ENCODE results near the gene PAQR5. TPM values are rescaled to one million over a fixed set of nuclear protein-coding genes. Genes with fewer than 3 reads are reported as not detected.
A peak's percentile ranks its signal among the peaks of the same experiment; 100 is the strongest.

Gene PAQR5
- total RNA-seq, 2 donors from 2014 or later, result 36.3 to 71.1 TPM

DNA sequence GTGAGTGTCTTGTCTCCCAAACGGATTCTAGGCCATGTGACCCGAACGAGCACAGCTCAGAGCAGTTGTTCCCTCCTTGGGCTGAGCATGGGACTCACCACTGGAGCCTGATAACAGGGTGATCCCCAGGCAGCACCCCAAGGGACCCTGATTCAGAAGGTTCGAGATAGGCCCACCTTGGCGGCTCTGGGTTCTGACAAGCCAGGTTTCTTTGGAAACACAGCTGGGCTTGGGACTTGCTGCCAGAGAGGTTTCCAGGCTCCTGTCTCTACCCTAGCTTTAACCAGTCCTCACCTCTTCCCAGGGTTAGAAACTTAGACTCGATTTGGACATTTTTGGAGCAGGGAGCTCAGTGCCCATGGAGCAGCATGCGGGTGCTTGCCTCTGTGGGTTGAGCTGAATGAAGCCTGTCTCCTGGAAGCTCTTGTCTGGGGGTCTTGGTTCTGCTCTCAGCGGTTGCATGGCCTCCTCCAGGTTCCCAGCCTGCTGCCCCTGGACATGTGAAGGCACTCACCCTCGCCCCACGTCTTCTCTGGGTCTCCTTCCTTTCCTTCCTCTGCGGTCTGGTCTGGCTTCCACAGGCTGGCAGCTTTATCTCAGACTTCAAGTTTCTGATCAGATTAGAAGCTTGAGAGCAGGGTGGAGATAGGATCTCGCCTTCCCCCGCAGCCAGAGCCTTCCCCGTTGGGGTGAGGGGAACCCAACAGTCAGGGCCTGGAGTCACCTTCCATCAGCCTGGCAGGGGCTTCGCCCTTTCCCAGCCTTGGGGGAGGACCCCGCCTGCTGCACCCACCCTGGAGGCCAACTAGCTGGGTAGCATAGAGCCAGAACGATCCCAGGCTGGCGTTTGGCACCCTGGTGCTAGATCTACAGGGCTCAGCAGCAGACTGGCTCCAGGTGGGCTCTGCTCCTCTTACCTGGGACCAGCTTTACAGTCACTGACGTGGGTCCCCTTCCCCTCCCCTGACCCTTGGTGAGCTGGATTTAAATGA, 21.0 kb downstream of the PAQR5 start:
- intact Hi-C loops (cut with DNase I), result no loop called here
- Histone ChIP-seq H3K4me3 (no peak overlapping the region), H3K9me3 (no peaks in the 10 kb centered on the region), H3K9ac (ENCODE audit: low read depth in 2 of 2, low read length in 2 of 2) (peak overlapping the region; percentile 22 to 43), H3K27ac (no peak overlapping the region), H3K4me1 (peaks cover 8% of the 10 kb centered on the region), H3K27me3 (no peaks in the 10 kb centered on the region), H3K36me3 (no peaks in the 10 kb centered on the region)
- no peak for TF ChIP-seq CTCF (IDR thresholded peaks at IDR 0.05)
- peak; percentile 20 for DNase-seq

DNA sequence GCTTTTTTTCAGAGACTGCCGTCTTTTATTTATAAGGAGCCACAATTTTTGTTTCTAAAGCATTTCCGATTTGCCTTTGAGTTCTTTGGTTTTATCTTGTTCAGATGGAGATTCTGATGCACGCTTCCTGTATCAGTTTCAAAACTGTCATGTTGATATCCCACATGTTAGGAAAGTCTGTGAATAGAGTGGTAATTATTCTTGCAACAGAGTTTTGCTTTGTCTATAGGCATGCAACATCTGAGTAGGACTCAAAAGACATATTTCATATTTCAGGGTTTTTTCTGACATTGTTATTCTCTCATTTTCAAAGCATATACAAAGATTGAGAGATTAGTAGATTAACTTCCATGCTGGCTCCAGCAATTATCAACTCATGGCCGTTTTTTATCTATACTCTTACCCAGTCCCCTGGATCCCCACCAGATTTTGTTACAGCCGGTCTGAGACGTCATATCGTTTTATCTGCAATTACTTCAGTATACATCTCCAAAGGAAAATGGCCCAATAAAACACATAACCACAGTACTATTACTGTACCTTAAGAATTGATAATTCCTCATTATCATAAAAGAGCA, 22.4 kb downstream of the PAQR5 start:
- H3K9me3 ChIP-seq, result no peaks in the 10 kb centered on the region
- DNase-seq, result peak; percentile 63
- no peak for TF ChIP-seq CTCF (IDR thresholded peaks at IDR 0.05)
- H3K36me3 ChIP-seq, result no peaks in the 10 kb centered on the region
- H3K4me1 ChIP-seq, result peaks cover 8% of the 10 kb centered on the region
- no peak overlapping the region for H3K27ac ChIP-seq
- no peaks in the 10 kb centered on the region for H3K27me3 ChIP-seq
- H3K4me3 ChIP-seq, result no peak overlapping the region
- peak overlapping the region in 1 of 2 donors; percentile 36 for H3K9ac ChIP-seq (ENCODE audit: low read depth in 2 of 2, low read length in 2 of 2)
- intact Hi-C loops (cut with DNase I), result no loop called here

- H3K27me3 ChIP-seq, result no peaks in the 10 kb centered on the region
- H3K9ac ChIP-seq (ENCODE audit: low read depth in 2 of 2, low read length in 2 of 2), result no peak overlapping the region
- no peak overlapping the region for H3K27ac ChIP-seq
- no peaks in the 10 kb centered on the region for H3K9me3 ChIP-seq
- H3K4me1 ChIP-seq, result peaks cover 8% of the 10 kb centered on the region
- no peak for DNase-seq
- intact Hi-C loops (cut with DNase I), result no loop called here
- TF ChIP-seq CTCF (IDR thresholded peaks at IDR 0.05), result no peak
- H3K4me3 ChIP-seq, result no peak overlapping the region
- no peaks in the 10 kb centered on the region for H3K36me3 ChIP-seq
These were observed 25.2 kb downstream of the PAQR5 start for GRCh38 chr15:69323893-69324430.

DNA sequence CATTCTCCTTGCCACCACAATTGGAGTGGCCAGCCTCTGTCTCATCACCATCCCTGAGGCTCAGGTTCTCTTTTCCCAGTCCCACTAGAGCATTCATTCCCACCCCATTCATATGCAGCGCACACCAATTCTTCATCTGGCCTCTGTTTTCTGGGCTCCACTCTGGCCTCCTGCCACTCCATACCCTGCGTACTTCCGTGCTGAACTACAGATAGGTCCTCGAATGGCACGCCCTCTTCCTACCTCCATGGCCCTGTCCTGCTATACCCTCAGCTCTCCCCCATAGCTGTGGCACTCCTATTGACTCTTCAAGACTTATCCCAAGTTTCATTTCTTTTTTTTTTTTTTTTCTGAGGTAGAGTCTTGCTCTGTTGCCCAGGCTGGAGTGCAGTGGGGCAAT, 25.9 kb downstream of the PAQR5 start:
- Histone ChIP-seq H3K4me3 (no peak overlapping the region), H3K36me3 (no peaks in the 10 kb centered on the region), H3K4me1 (peaks cover 8% of the 10 kb centered on the region), H3K27me3 (no peaks in the 10 kb centered on the region), H3K9ac (ENCODE audit: low read depth in 2 of 2, low read length in 2 of 2) (no peak overlapping the region), H3K27ac (no peak overlapping the region), H3K9me3 (no peaks in the 10 kb centered on the region)
- TF ChIP-seq CTCF (IDR thresholded peaks at IDR 0.05), result no peak
- DNase-seq, result peak; percentile 18
- intact Hi-C loops (cut with DNase I), result no loop called here

DNA sequence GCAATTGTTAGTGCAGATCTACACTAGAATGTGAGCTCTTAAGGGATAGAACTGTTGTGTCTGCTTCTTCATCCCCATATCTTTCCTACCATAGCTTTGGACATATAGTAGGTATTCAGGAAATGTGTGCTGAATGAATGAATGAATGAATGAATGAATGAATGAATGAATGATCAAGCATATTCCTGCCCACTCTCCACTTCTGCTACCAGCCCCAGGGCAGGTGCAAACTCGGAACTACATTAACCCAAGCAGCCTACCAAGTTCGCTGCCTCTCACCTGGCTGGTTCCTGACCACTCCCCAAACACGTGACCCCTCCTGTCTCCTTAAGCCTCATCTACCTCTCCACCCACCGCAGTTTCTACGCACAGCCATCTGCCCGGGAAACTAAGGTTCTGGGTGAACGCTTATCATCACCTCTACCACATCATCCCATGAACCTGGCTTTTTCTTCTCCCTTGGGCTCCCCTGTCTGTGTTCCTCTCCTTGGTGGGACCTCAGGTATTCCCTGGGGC, 26.8 kb downstream of the PAQR5 start:
- peak; percentile 63 for DNase-seq
- no peaks in the 10 kb centered on the region for H3K9me3 ChIP-seq
- no peak overlapping the region for H3K27ac ChIP-seq
- H3K36me3 ChIP-seq, result no peaks in the 10 kb centered on the region
- no peak overlapping the region for H3K4me3 ChIP-seq
- no peak for TF ChIP-seq CTCF (IDR thresholded peaks at IDR 0.05)
- intact Hi-C loops (cut with DNase I), result no loop called here
- H3K9ac ChIP-seq (ENCODE audit: low read depth in 2 of 2, low read length in 2 of 2), result peak overlapping the region in 1 of 2 donors; percentile 36
- peaks cover 8% of the 10 kb centered on the region for H3K4me1 ChIP-seq
- no peaks in the 10 kb centered on the region for H3K27me3 ChIP-seq

All from colonic mucosa (tissue), 4 donors.